DOHH2 (cell line): ENCODE results near the gene ZNF276.

Experiments
- H3F3A ChIP-seq: fragments of 200-600 bp; sonication (generic), shearing (Covaris generic); 2 replicates; pipeline ENCODE4 v1.6.0; 2016; ENCODE audit warnings: antibody characterized with exemption, mild to moderate bottlenecking; ENCODE audit not compliant: control insufficient read depth, insufficient read depth
- H3K27ac ChIP-seq: fragments of 200-600 bp; sonication (generic); 2 replicates; pipeline ENCODE4 v1.5.1; 2014; ENCODE audit warnings: low read depth, mild to moderate bottlenecking, low read length, moderate library complexity
- H3K27me3 ChIP-seq: fragments of 200-600 bp; sonication (generic); 2 replicates; pipeline ENCODE4 v1.6.1; 2014; ENCODE audit warnings: mild to moderate bottlenecking, low read length, mixed read lengths; ENCODE audit not compliant: control insufficient read depth
- H3K36me3 ChIP-seq: fragments of 200-600 bp; sonication (generic); 2 replicates; pipeline ENCODE4 v1.6.1; 2014; ENCODE audit warnings: mild to moderate bottlenecking, low read length, moderate library complexity, mixed read lengths; ENCODE audit not compliant: control insufficient read depth
- H3K4me1 ChIP-seq: fragments of 200-600 bp; sonication (generic); 2 replicates; pipeline ENCODE4 v1.6.1; 2014; ENCODE audit warnings: mild to moderate bottlenecking, low read length, mixed read lengths; ENCODE audit not compliant: control insufficient read depth
- H3K4me2 ChIP-seq: fragments of 200-600 bp; sonication (generic); 2 replicates; pipeline ENCODE4 v1.6.0; 2014; ENCODE audit warnings: mild to moderate bottlenecking, low read length, moderate library complexity
- H3K4me3 ChIP-seq: fragments of 200-600 bp; sonication (generic); 2 replicates; pipeline ENCODE4 v1.5.1; 2014; ENCODE audit warnings: mild to moderate bottlenecking, low read length, mixed read lengths
- H3K79me2 ChIP-seq: fragments of 200-600 bp; sonication (generic); 2 replicates; pipeline ENCODE4 v1.6.1; 2014; ENCODE audit warnings: mild to moderate bottlenecking, low read length, mixed read lengths; ENCODE audit not compliant: control insufficient read depth
- H3K9me2 ChIP-seq: fragments of 200-600 bp; sonication (generic); replicated peaks from 2 replicates; pipeline ENCODE4 v1.6.1; 2014; ENCODE audit warnings: mild to moderate bottlenecking, low read length, mixed read lengths; ENCODE audit not compliant: control insufficient read depth
- H3K9me3 ChIP-seq: fragments of 200-600 bp; sonication (generic); 2 replicates; pipeline ENCODE4 v1.6.1; 2014; ENCODE audit warnings: antibody characterized with exemption, low read length, mixed read lengths; ENCODE audit not compliant: control insufficient read depth, insufficient read depth
- H4K20me1 ChIP-seq: fragments of 200-600 bp; sonication (generic); 2 replicates; pipeline ENCODE4 v1.6.0; 2014; ENCODE audit warnings: low read depth, mild to moderate bottlenecking, antibody characterized with exemption, low read length, moderate library complexity; ENCODE audit not compliant: control insufficient read depth, insufficient read depth
- CTCF ChIP-seq: fragments of 200-600 bp; sonication (generic); IDR thresholded peaks from one replicate; pipeline ENCODE4 v1.5.1; 2014; ENCODE audit warnings: antibody characterized with exemption, mild to moderate bottlenecking, low read depth, low read length; ENCODE audit not compliant: poor library complexity, severe bottlenecking
- EZH2phosphoT487 ChIP-seq: fragments of 200-600 bp; sonication (generic); IDR thresholded peaks from 2 replicates; pipeline ENCODE4 v1.6.1; 2017; ENCODE audit warnings: borderline replicate concordance, mild to moderate bottlenecking, antibody characterized with exemption, low read length, moderate library complexity, mixed read lengths

Gene ZNF276

GRCh38 chr16:89716493-89716892 lies 4.8 kb upstream of the ZNF276 start:
- H3K9me2 ChIP-seq, result no peaks in the 10 kb centered on the region
- peaks cover 16% of the 10 kb centered on the region for H3K79me2 ChIP-seq
- H3K27me3 ChIP-seq, result peaks cover 7% of the 10 kb centered on the region
- H3K4me3 ChIP-seq, result no peak overlapping the region
- no peaks in the 10 kb centered on the region for H4K20me1 ChIP-seq
- no peak overlapping the region for H3K27ac ChIP-seq
- H3K4me2 ChIP-seq, result no peak overlapping the region
- no peaks in the 10 kb centered on the region for H3K9me3 ChIP-seq
- H3F3A ChIP-seq, result peaks cover 10% of the 10 kb centered on the region
- H3K4me1 ChIP-seq, result peaks cover 13% of the 10 kb centered on the region
- peaks cover 21% of the 10 kb centered on the region for H3K36me3 ChIP-seq
- no peak for TF ChIP-seq CTCF
- TF ChIP-seq EZH2phosphoT487, result no peak

- Histone ChIP-seq H3K27me3 (peaks cover 7% of the 10 kb centered on the region), H3K4me2 (no peak overlapping the region), H3K4me3 (no peak overlapping the region)
Observed at GRCh38 chr16:89716916-89717687, 4.2 kb upstream of the ZNF276 start.

GRCh38 chr16:89717688-89718505 lies 3.4 kb upstream of the ZNF276 start:
- H3K27ac ChIP-seq, result no peak overlapping the region
- TF ChIP-seq CTCF (no peak), EZH2phosphoT487 (no peak)
- peaks cover 7% of the 10 kb centered on the region for H3K27me3 ChIP-seq
- peaks cover 23% of the 10 kb centered on the region for H3K36me3 ChIP-seq
- H3K9me2 ChIP-seq, result no peaks in the 10 kb centered on the region
- no peaks in the 10 kb centered on the region for H3K9me3 ChIP-seq
- no peak overlapping the region for H3K4me2 ChIP-seq
- H3K4me1 ChIP-seq, result peaks cover 16% of the 10 kb centered on the region
- peaks cover 7% of the 10 kb centered on the region for H4K20me1 ChIP-seq
- peaks cover 10% of the 10 kb centered on the region for H3F3A ChIP-seq
- H3K4me3 ChIP-seq, result no peak overlapping the region
- peaks cover 12% of the 10 kb centered on the region for H3K79me2 ChIP-seq

More at GRCh38 chr16:89716916-89717687, 4.2 kb upstream of the ZNF276 start:
- Histone ChIP-seq H3K27ac (no peak overlapping the region), H3K36me3 (peaks cover 21% of the 10 kb centered on the region), H3K9me3 (no peaks in the 10 kb centered on the region), H3F3A (peaks cover 10% of the 10 kb centered on the region), H3K4me1 (peaks cover 13% of the 10 kb centered on the region), H4K20me1 (no peaks in the 10 kb centered on the region), H3K9me2 (no peaks in the 10 kb centered on the region), H3K79me2 (peaks cover 12% of the 10 kb centered on the region)
- TF ChIP-seq EZH2phosphoT487, result no peak
- TF ChIP-seq CTCF, result no peak
